Measurements from ENCODE around the gene SLC38A10. TPM values are rescaled to one million over a fixed set of nuclear protein-coding genes. Genes with fewer than 3 reads are reported as not detected.

Gene SLC38A10
- total RNA-seq, 2 experiments from 2014 or later: 47.6 to 52.9 TPM

DNA sequence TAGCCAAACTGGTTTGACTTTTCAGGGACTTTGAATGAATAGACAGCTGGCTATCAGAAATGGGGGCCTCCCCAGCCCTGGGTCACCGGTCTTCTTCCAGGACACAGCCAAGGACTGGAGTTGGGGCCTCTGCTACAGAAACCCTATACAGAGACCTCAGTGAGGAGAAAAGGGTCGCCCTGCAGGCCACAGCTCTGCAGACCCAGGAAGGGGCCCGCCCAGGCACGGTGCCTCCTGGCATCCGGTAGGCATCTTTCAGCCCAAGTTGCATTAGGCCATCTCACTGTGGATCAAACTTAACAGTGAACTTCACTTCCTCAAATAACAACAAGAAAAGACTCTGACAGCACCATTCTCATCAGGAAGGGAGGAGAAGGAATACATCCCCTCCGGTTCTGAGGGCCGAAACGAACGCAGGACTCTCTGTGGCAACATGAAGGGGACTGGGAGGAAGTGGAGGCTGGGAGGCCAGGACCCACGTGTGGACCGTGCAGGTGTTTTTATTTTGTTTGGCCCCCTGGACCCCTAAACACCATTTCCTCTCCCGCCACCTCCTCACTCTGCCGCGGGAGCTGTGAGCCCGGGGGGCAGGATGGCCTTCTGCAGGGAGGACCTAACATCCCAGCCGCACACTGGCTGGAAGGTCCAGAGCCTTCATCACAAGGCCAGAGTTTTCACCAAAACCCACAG lies 7.2 kb downstream of the SLC38A10 start:
- no peak overlapping the region for H3K4me3 Mint-ChIP-seq
- CTCF ChIA-PET: interaction anchor here (0.9 kb wide), 1 partner anchor 264 kb away, joined by 3 read pairs; no protein-coding TSS in a partner anchor
- H3K36me3 Mint-ChIP-seq (ENCODE audit: low read depth): peaks cover 23% of the 10 kb centered on the region
- no peaks in the 10 kb centered on the region for H3K9me3 Mint-ChIP-seq (ENCODE audit: low read depth)
- peaks cover 44% of the 10 kb centered on the region for H3K4me1 Mint-ChIP-seq
- no peak for DNase-seq
- POLR2A ChIA-PET: no interaction called here
- no peak for ATAC-seq
- intact Hi-C loops (cut with DNase I, micrococcal nuclease): no loop called here
- H3K27ac Mint-ChIP-seq: peak overlapping the region; percentile 56
- no peaks in the 10 kb centered on the region for H3K27me3 Mint-ChIP-seq

- H3K9me3 Mint-ChIP-seq (ENCODE audit: low read depth): no peaks in the 10 kb centered on the region
- H3K36me3 Mint-ChIP-seq (ENCODE audit: low read depth): peaks cover 23% of the 10 kb centered on the region
- ChIA-PET CTCF (interaction anchor here (0.9 kb wide), 1 partner anchor 263 kb away, joined by 3 read pairs; no protein-coding TSS in a partner anchor), POLR2A (no interaction called here)
- ATAC-seq (no peak), DNase-seq (no peak)
- H3K4me3 Mint-ChIP-seq: no peak overlapping the region
- no peaks in the 10 kb centered on the region for H3K27me3 Mint-ChIP-seq
- H3K4me1 Mint-ChIP-seq: peaks cover 42% of the 10 kb centered on the region
- peak overlapping the region; percentile 65 for H3K27ac Mint-ChIP-seq
- intact Hi-C loops (cut with DNase I, micrococcal nuclease): no loop called here
These were observed 8.0 kb downstream of the SLC38A10 start for GRCh38 chr17:81287152-81287551.

DNA sequence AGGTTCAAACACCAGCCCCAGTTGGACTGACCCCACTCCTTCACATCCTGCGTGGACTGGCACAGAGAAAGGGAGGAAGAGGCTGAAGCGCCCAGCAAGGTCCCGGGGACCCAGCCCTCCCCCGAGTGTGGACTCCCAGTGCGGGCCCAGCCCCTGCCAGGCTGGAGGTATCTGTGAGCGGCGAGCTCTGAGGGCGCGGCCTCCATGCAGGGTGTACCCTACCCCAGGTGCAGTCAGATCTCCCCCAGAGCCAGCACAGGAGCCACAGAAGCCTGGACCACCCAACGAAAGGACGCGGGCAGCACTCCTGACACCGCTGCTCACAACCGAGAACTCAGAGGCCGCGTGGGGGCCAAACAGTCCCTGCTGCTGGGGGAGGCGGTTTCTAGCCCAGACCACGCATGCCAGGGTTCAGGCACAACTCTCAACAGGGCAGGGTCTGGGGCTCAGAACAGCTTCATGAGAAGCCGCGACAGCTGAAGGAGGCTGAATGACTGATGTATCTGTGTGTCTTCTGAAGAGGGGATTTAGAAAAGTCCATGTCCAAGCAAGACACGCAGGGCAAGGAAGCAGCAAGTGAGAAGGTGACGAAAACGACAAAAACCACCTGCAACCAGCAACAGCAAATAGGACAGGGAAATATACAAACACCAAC lies 8.5 kb downstream of the SLC38A10 start:
- POLR2A ChIA-PET: no interaction called here
- Mint-ChIP-seq H3K9me3 (ENCODE audit: low read depth) (no peaks in the 10 kb centered on the region), H3K36me3 (ENCODE audit: low read depth) (peaks cover 23% of the 10 kb centered on the region), H3K27ac (peak overlapping the region; percentile 95), H3K27me3 (no peaks in the 10 kb centered on the region), H3K4me3 (peak overlapping the region; percentile 79), H3K4me1 (peaks cover 40% of the 10 kb centered on the region)
- ATAC-seq: no peak
- CTCF ChIA-PET: interaction anchor here (0.5 to 0.9 kb wide), 2 partner anchors 230 to 263 kb away, joined by 3 read pairs; no protein-coding TSS in a partner anchor
- DNase-seq: no peak
- intact Hi-C loops (cut with DNase I, micrococcal nuclease): no loop called here

DNA sequence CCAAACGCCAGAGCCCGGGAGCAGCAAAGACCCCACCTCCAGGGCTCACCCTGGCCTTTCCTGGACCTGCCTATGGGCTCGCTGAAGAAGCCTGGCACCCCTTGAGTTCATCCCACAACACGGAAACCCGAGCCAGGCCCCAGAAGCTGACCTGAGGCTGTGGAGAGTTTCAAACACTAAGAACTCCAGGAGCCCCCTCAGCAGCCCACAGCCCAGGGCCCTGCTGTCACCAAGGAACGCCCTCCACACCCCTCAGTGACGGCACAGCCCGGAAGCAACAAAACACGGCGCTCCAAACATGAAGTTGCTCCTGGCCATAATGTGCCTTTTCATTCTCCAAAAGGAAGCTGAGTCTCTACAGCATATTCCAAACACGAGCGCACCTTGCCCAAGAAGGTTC lies 9.2 kb downstream of the SLC38A10 start:
- Mint-ChIP-seq H3K27ac (peak overlapping the region; percentile 95), H3K4me1 (peaks cover 35% of the 10 kb centered on the region), H3K27me3 (no peaks in the 10 kb centered on the region), H3K4me3 (peak overlapping the region; percentile 79), H3K36me3 (ENCODE audit: low read depth) (peaks cover 23% of the 10 kb centered on the region), H3K9me3 (ENCODE audit: low read depth) (no peaks in the 10 kb centered on the region)
- ATAC-seq: no peak
- ChIA-PET POLR2A (no interaction called here), CTCF (no interaction called here)
- intact Hi-C loops (cut with DNase I, micrococcal nuclease): loop anchor here in 1 of 2 experiments (1.0 to 2.0 kb wide), 3 partner anchors 9 to 199 kb away; partner anchors contain the start of genes CEP131 and SLC38A10
- DNase-seq: no peak

- ChIA-PET CTCF (interaction anchor here (0.7 kb wide), 1 partner anchor 153 kb away, joined by 3 read pairs; no protein-coding TSS in a partner anchor), POLR2A (interaction anchor here (1.0 kb wide), 1 partner anchor 226 kb away, joined by 3 read pairs; no protein-coding TSS in a partner anchor)
- ATAC-seq: peak; percentile 91
- Mint-ChIP-seq H3K9me3 (ENCODE audit: low read depth) (no peaks in the 10 kb centered on the region), H3K4me3 (peak overlapping the region; percentile 79), H3K36me3 (ENCODE audit: low read depth) (peaks cover 23% of the 10 kb centered on the region), H3K27ac (peak overlapping the region; percentile 95), H3K27me3 (no peaks in the 10 kb centered on the region), H3K4me1 (peaks cover 34% of the 10 kb centered on the region)
- intact Hi-C loops (cut with DNase I, micrococcal nuclease): loop anchor here in 1 of 2 experiments (1.0 to 2.0 kb wide), 3 partner anchors 10 to 199 kb away; partner anchors contain the start of genes CEP131 and SLC38A10
- peak; percentile 78 for DNase-seq
These were observed 9.8 kb downstream of the SLC38A10 start for GRCh38 chr17:81285179-81285878.

DNA sequence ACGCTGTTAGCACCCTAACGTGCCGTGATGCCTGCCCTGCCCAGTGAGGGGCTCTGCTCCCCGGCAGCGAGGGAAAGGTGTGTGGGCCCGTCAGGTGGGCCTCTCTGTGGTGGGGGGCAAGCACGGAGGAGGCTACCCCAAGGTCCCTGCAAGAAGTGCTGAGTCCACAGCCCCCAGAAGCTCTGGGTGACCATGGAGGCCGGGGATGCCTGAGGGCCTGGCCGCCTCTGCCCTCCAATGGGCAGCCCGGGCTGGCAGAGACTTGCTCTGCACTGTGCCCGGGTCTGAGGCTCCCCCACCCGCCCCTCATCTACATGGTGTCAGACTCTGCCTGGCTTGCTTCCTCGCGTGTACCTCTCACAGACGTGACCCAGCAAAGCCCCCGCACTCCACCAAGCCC lies 12.2 kb downstream of the SLC38A10 start:
- peaks cover 28% of the 10 kb centered on the region for H3K4me1 Mint-ChIP-seq
- CTCF ChIA-PET: no interaction called here
- POLR2A ChIA-PET: no interaction called here
- H3K4me3 Mint-ChIP-seq: no peak overlapping the region
- peaks cover 23% of the 10 kb centered on the region for H3K36me3 Mint-ChIP-seq (ENCODE audit: low read depth)
- DNase-seq (no peak), ATAC-seq (no peak)
- H3K27me3 Mint-ChIP-seq: no peaks in the 10 kb centered on the region
- no peak overlapping the region for H3K27ac Mint-ChIP-seq
- intact Hi-C loops (cut with DNase I, micrococcal nuclease): no loop called here
- no peaks in the 10 kb centered on the region for H3K9me3 Mint-ChIP-seq (ENCODE audit: low read depth)

DNA sequence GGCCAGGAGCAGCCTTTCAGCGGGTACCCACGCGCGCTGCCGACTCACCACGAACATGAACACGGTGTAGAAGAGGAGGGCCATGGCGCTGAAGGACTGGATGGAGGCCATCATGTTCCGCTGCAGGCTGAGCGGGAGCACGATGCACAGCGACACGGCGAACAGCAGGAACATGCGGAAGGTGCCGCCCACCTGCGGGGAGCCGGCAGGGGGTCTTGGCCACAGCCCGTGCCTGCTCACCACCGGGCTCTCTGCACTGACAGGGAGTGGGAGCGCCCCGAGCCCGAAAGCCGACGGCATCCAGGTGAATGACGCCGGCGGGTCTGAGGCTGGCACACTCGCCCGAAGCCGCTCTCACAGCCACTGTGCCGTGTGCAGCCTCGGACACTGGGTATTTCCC lies 13.0 kb downstream of the SLC38A10 start:
- intact Hi-C loops (cut with DNase I, micrococcal nuclease): no loop called here
- POLR2A ChIA-PET: no interaction called here
- no peak for DNase-seq

GRCh38 chr17:81280571-81280970 lies 14.5 kb downstream of the SLC38A10 start:
- Mint-ChIP-seq H3K36me3 (ENCODE audit: low read depth) (peaks cover 28% of the 10 kb centered on the region), H3K9me3 (ENCODE audit: low read depth) (no peaks in the 10 kb centered on the region), H3K27ac (no peak overlapping the region), H3K4me1 (peaks cover 10% of the 10 kb centered on the region), H3K27me3 (no peaks in the 10 kb centered on the region), H3K4me3 (no peak overlapping the region)
- ChIA-PET POLR2A (no interaction called here), CTCF (no interaction called here)
- ATAC-seq (no peak), DNase-seq (no peak)
- intact Hi-C loops (cut with DNase I, micrococcal nuclease): no loop called here

More for the DNA sequence above, 13.0 kb downstream of the SLC38A10 start:
- CTCF ChIA-PET: no interaction called here
- peaks cover 24% of the 10 kb centered on the region for H3K4me1 Mint-ChIP-seq
- H3K27ac Mint-ChIP-seq: no peak overlapping the region
- H3K27me3 Mint-ChIP-seq: no peaks in the 10 kb centered on the region
- H3K4me3 Mint-ChIP-seq: no peak overlapping the region
- peaks cover 17% of the 10 kb centered on the region for H3K36me3 Mint-ChIP-seq (ENCODE audit: low read depth)
- no peak for ATAC-seq
- no peaks in the 10 kb centered on the region for H3K9me3 Mint-ChIP-seq (ENCODE audit: low read depth)

DNA sequence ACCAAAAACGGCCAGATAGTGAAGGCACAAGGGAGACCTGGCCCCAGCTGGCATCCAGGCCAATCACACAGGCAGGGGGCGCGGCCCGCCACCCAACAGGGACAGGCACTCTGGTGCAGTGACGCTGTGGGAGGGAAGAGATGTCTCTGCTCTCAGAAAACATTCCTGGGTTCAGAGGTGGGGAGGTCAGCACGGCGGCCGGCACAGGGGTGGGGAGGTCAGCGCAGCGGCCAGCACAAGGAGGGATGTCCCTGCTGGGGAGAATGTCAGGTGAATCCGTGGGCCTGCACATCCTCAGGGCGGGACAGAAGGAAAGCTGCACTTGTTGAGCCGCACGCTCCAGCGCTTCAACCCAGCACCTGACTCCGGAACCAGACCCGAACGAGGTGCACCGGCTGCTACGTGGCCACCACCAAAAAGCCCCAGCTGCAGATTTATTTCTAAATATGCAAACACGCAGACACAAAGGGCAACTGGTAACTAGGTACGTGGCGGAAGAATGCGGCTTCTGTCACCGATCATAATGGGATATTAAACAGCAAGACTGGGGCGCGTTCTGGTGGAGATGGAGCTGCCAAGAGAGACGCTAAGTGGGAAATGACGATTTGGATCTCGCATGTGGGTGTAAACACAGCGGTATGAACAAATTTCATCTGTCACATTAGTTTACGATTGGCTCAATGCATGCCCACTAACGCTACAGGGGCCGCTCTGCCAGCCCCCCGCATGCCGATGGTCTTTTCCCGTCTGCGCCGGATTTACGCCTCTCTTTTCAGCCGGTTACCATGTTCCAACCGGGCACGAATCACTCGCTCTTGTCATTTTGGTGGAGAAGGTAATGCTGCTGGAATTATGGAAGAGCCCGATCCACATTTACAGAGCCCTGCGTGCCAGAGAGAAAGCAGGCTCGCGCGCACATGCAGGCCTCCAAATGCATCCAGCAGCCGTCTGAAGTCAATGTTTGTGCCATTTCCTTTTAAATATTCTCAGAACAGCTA lies 15.5 kb downstream of the SLC38A10 start:
- Mint-ChIP-seq H3K4me1 (peaks cover 3% of the 10 kb centered on the region), H3K4me3 (no peak overlapping the region), H3K36me3 (ENCODE audit: low read depth) (peaks cover 29% of the 10 kb centered on the region), H3K27ac (no peak overlapping the region), H3K9me3 (ENCODE audit: low read depth) (no peaks in the 10 kb centered on the region), H3K27me3 (no peaks in the 10 kb centered on the region)
- intact Hi-C loops (cut with DNase I, micrococcal nuclease): no loop called here
- POLR2A ChIA-PET: no interaction called here
- ATAC-seq: no peak
- no peak for DNase-seq
- CTCF ChIA-PET: interaction anchor here (0.7 to 1.2 kb wide), 2 partner anchors 11 to 12 kb away, joined by 3 read pairs; no protein-coding TSS in a partner anchor

GRCh38 chr17:81278831-81279230 lies 16.3 kb downstream of the SLC38A10 start:
- Mint-ChIP-seq H3K9me3 (ENCODE audit: low read depth) (no peaks in the 10 kb centered on the region), H3K27me3 (no peaks in the 10 kb centered on the region), H3K36me3 (ENCODE audit: low read depth) (peaks cover 26% of the 10 kb centered on the region), H3K27ac (no peak overlapping the region), H3K4me3 (no peak overlapping the region), H3K4me1 (no peaks in the 10 kb centered on the region)
- ATAC-seq: no peak
- DNase-seq: no peak
- ChIA-PET POLR2A (no interaction called here), CTCF (interaction anchor here (0.7 to 1.2 kb wide), 2 partner anchors 12 to 13 kb away, joined by 3 read pairs; no protein-coding TSS in a partner anchor)
- intact Hi-C loops (cut with DNase I, micrococcal nuclease): no loop called here
